ENCODE measurements around the gene SBNO2. TPM values are rescaled to one million over a fixed set of nuclear protein-coding genes. Genes with fewer than 3 reads are reported as not detected.

Gene SBNO2
- total RNA-seq, 1 experiment from 2014 or later: 46.3 TPM

GRCh38 chr19:1093811-1094553, 80.1 kb downstream of the SBNO2 start:
- no peak overlapping the region for H2BK5ac ChIP-seq (ENCODE audit: insufficient read length, low read length)
- H3K23ac ChIP-seq (ENCODE audit: insufficient read length, low read depth, low read length): no peak overlapping the region
- H3K14ac ChIP-seq (ENCODE audit: insufficient read depth, low read length): no peak overlapping the region; the same call in 1 of the 2 replicates
- H3K27ac Mint-ChIP-seq: peak overlapping the region in 2 of 3 experiments; percentile 61 to 70; a peak in 2 of 7 replicates
- H3K27ac ChIP-seq (ENCODE audit: insufficient read length, low read depth, low read length): no peak overlapping the region
- no peak overlapping the region for H2AK5ac ChIP-seq (ENCODE audit: insufficient read length, low read length)
- H3K27me3 Mint-ChIP-seq (ENCODE audit: low read depth): no peaks in the 10 kb centered on the region
- no peak for DNase-seq
- peaks cover 6 to 22% of the 10 kb centered on the region in 2 experiments for H3K4me1 Mint-ChIP-seq
- H2BK15ac ChIP-seq (ENCODE audit: low read depth, low read length): no peak overlapping the region
- no peak overlapping the region for H2BK20ac ChIP-seq (ENCODE audit: low read depth, low read length, poor library complexity, severe bottlenecking)
- H3K4me2 ChIP-seq (ENCODE audit: insufficient read depth, insufficient read length, low read length): peak overlapping the region; percentile 69
- H3K9ac ChIP-seq (ENCODE audit: extremely low read depth, insufficient read length, low read length): peak overlapping the region; percentile 90
- H2BK12ac ChIP-seq (ENCODE audit: insufficient read length, low read depth, low read length): no peak overlapping the region
- no peak overlapping the region for H3K56ac ChIP-seq (ENCODE audit: insufficient read length, low read depth, low read length)
- no peak overlapping the region for H3K18ac ChIP-seq (ENCODE audit: insufficient read length, low read depth, low read length)
- H3K9me3 Mint-ChIP-seq: peaks cover 0 to 2% of the 10 kb centered on the region in 2 experiments; a peak in 1 of 5 replicates
- H2BK120ac ChIP-seq (ENCODE audit: low read depth, low read length, poor library complexity, severe bottlenecking): no peak overlapping the region
- no peak overlapping the region for H3T11ph ChIP-seq (ENCODE audit: low read length)
- H3K4me1 ChIP-seq (ENCODE audit: insufficient read depth, low read length): no peaks in the 10 kb centered on the region; the same call in 1 of the 2 replicates
- peaks cover 7% of the 10 kb centered on the region for H3K23me2 ChIP-seq (ENCODE audit: insufficient read length, low read depth, low read length, poor library complexity, severe bottlenecking)
- H3K27me3 ChIP-seq (ENCODE audit: insufficient read depth, low read length): no peaks in the 10 kb centered on the region
- H4K8ac ChIP-seq (replicated peaks; ENCODE audit: insufficient read length, low read depth, low read length): no peak overlapping the region
- H2AFZ ChIP-seq (ENCODE audit: low read length): no peak overlapping the region
- TF ChIP-seq CTCF (conservative IDR thresholded peaks at IDR 0.05): no peak
- peaks cover 11% of the 10 kb centered on the region for H3K79me1 ChIP-seq (ENCODE audit: insufficient read depth, low read depth, low read length, poor library complexity, severe bottlenecking)
- peak overlapping the region; percentile 91 to 92 for H3K4me3 Mint-ChIP-seq
- H4K20me1 ChIP-seq (ENCODE audit: control insufficient read depth, insufficient read depth, insufficient read length): no peaks in the 10 kb centered on the region
- WGBS (ENCODE audit: extremely low coverage, insufficient read length, low lambda C conversion rate): no CpG with 5 or more reads among the region's 32 CpGs
- no peaks in the 10 kb centered on the region for H3K9me3 ChIP-seq (ENCODE audit: control insufficient read depth, low read depth, low read length)
- no peak overlapping the region for H3K4ac ChIP-seq (ENCODE audit: low read depth, low read length)
- H3K36me3 Mint-ChIP-seq (ENCODE audit: insufficient read depth in 1 of 3, low read depth in 3 of 3): peaks cover 6 to 32% (median 28%) of the 10 kb centered on the region in 3 experiments; a peak in 6 of 7 replicates
- H4K5ac ChIP-seq (ENCODE audit: insufficient read length, low read depth, low read length): no peak overlapping the region
- H4K91ac ChIP-seq (ENCODE audit: insufficient read length, low read depth, low read length): no peak overlapping the region
- peaks cover 12% of the 10 kb centered on the region; the same call in 1 of the 2 replicates for H3K79me2 ChIP-seq (ENCODE audit: insufficient read depth, low read length)
